PC-3 (cell line): Measurements from ENCODE around the gene NAV2. TPM values are rescaled to one million over a fixed set of nuclear protein-coding genes. Genes with fewer than 3 reads are reported as not detected.

ENCODE experiments used
- ATAC-seq: fragments of 200-7000 bp; cut with Tn5 transposase; 2 replicates; pipeline ENCODE4 v1.9.1; 2020; ENCODE audit warnings: mild to moderate bottlenecking, moderate library complexity
- BruUV-seq: library from RNA; stranded (reverse); fragments of 400-500 nt; replicated peaks from 2 replicates; lab custom pipeline; 2021; lab: Mats Ljungman, UMichigan
- CTCF ChIA-PET: fragments of 300-600 bp; sonication (Branson Sonifier 250); formaldehyde crosslinking; loops from one replicate; lab custom pipeline; 2022; ENCODE audit warnings: antibody characterized with exemption; lab: Charles Lee
- POLR2A ChIA-PET: fragments of 300-600 bp; sonication (Branson Sonifier 250); formaldehyde crosslinking; loops from one replicate; lab custom pipeline; 2022; ENCODE audit warnings: antibody characterized with exemption; ENCODE audit not compliant: unreplicated experiment; lab: Charles Lee
- DNase-seq: peaks from one replicate; pipeline ENCODE4 v3.0.0-alpha.2; 2015
- H2AFZ ChIP-seq: fragments of 300-600 bp; sonication (generic); 2 replicates; pipeline ENCODE4 v1.6.0; 2016; ENCODE audit warnings: antibody characterized with exemption, low read length
- H3F3A ChIP-seq: fragments of 300-600 bp; sonication (generic); one replicate; pipeline ENCODE4 v1.6.0; 2017; ENCODE audit warnings: antibody characterized with exemption, low read length, control low read depth, mild to moderate bottlenecking; ENCODE audit not compliant: unreplicated experiment
- H3K27ac ChIP-seq: fragments of 300-600 bp; sonication (generic); 2 replicates; pipeline ENCODE4 v1.5.1; 2016; ENCODE audit warnings: mild to moderate bottlenecking, low read length
- H3K27me3 ChIP-seq: fragments of 300-600 bp; sonication (generic); 2 replicates; pipeline ENCODE4 v1.6.1; 2016; ENCODE audit warnings: low read length, mixed read lengths
- H3K36me3 ChIP-seq: fragments of 300-600 bp; sonication (generic); 2 replicates; pipeline ENCODE4 v1.6.1; 2016; ENCODE audit warnings: low read depth, mixed run types, low read length, mixed read lengths
- H3K4me1 ChIP-seq: fragments of 300-600 bp; sonication (generic); 2 replicates; pipeline ENCODE4 v1.5.1; 2016; ENCODE audit warnings: low read length; ENCODE audit not compliant: insufficient read depth
- H3K4me2 ChIP-seq: fragments of 300-600 bp; sonication (generic); 2 replicates; pipeline ENCODE4 v1.6.0; 2016; ENCODE audit warnings: low read length
- H3K4me3 ChIP-seq: fragments of 300-600 bp; sonication (generic); 2 replicates; pipeline ENCODE4 v1.5.1; 2016; ENCODE audit warnings: mild to moderate bottlenecking, low read length, mixed read lengths
- H3K79me2 ChIP-seq: fragments of 300-600 bp; sonication (generic); 2 replicates; pipeline ENCODE4 v1.6.1; 2017; ENCODE audit warnings: low read length, mixed read lengths
- H3K9ac ChIP-seq: fragments of 300-600 bp; sonication (generic); 2 replicates; pipeline ENCODE4 v1.6.0; 2016; ENCODE audit warnings: mild to moderate bottlenecking, low read length
- H3K9me2 ChIP-seq: fragments of 300-600 bp; sonication (generic); replicated peaks from 2 replicates; pipeline ENCODE4 v1.6.1; 2016; ENCODE audit warnings: mixed run types, low read length, mixed read lengths
- H3K9me3 ChIP-seq: fragments of 300-600 bp; sonication (generic); 2 replicates; pipeline ENCODE4 v1.6.1; 2016; ENCODE audit warnings: low read length, mixed read lengths
- H4K20me1 ChIP-seq: fragments of 300-600 bp; sonication (generic); 2 replicates; pipeline ENCODE4 v1.6.1; 2016; ENCODE audit warnings: low read length, mixed read lengths
- CTCF ChIP-seq: fragments of 300-600 bp; sonication (generic); conservative IDR thresholded peaks from 2 replicates; pipeline ENCODE4 v1.5.1; 2017; ENCODE audit warnings: antibody characterized with exemption, low read depth, mild to moderate bottlenecking, low read length
- EZH2 ChIP-seq: fragments of 300-600 bp; sonication (generic); IDR thresholded peaks from one replicate; pipeline ENCODE4 v1.6.1; 2017; ENCODE audit warnings: antibody characterized with exemption, mild to moderate bottlenecking, low read length; ENCODE audit not compliant: unreplicated experiment
- EZH2phosphoT487 ChIP-seq: fragments of 300-600 bp; sonication (generic); IDR thresholded peaks from 2 replicates; pipeline ENCODE4 v1.6.1; 2018; ENCODE audit warnings: mild to moderate bottlenecking, antibody characterized with exemption, low read length, borderline replicate concordance
- intact Hi-C: fragments of 100-400 bp; cut with micrococcal nuclease; formaldehyde crosslinking; loops from 2 replicates; pipeline ENCODE4 v1.9.0; 2023
- total RNA-seq: library from RNA; depleted of rRNA; stranded (reverse); fragments of >200 nt; gene quantifications from 2 replicates; pipeline ENCODE4 v1.2.3, GENCODE V29; 2014

The NAV2 gene
- total RNA-seq, 1 experiment from 2014 or later = 10.4 TPM

GRCh38 chr11:20159466-20160381 is 447.1 kb downstream of the NAV2 start:
- ATAC-seq = no peak
- H3K27ac ChIP-seq = no peak overlapping the region
- H3K4me2 ChIP-seq = no peak overlapping the region
- no peaks in the 10 kb centered on the region for H4K20me1 ChIP-seq
- no peaks in the 10 kb centered on the region for H3K9me2 ChIP-seq
- H3K4me3 ChIP-seq = no peak overlapping the region
- intact Hi-C loops = no loop called here
- TF ChIP-seq EZH2 = no peak
- no peak for TF ChIP-seq CTCF
- no peak for TF ChIP-seq EZH2phosphoT487
- CTCF ChIA-PET = no interaction called here
- peaks cover 71% of the 10 kb centered on the region for H3K27me3 ChIP-seq
- no peak overlapping the region for H3K9ac ChIP-seq
- POLR2A ChIA-PET = no interaction called here
- H3K36me3 ChIP-seq = no peaks in the 10 kb centered on the region
- BruUV-seq = no TSS peak
- H2AFZ ChIP-seq = no peak overlapping the region
- no peaks in the 10 kb centered on the region for H3K4me1 ChIP-seq
- no peak for DNase-seq
- no peaks in the 10 kb centered on the region for H3K79me2 ChIP-seq
- no peaks in the 10 kb centered on the region for H3F3A ChIP-seq
- H3K9me3 ChIP-seq = no peaks in the 10 kb centered on the region

GRCh38 chr11:20160425-20161229 is 448.0 kb downstream of the NAV2 start, which contains the start of gene DBX1:
TSS of gene DBX1 (minus strand) at chr11:20160475. CDS start at chr11:20160324, 151 bp downstream.
- Histone ChIP-seq H3K4me1 (no peaks in the 10 kb centered on the region), H4K20me1 (no peaks in the 10 kb centered on the region), H3K9me2 (no peaks in the 10 kb centered on the region), H2AFZ (no peak within 1 kb of the TSS), H3K27me3 (peaks cover 79% of the 10 kb centered on the region), H3K79me2 (no peaks in the 10 kb centered on the region), H3K9me3 (no peaks in the 10 kb centered on the region), H3K4me3 (no peak within 1 kb of the TSS), H3F3A (no peaks in the 10 kb centered on the region), H3K4me2 (no peak within 1 kb of the TSS), H3K9ac (no peak within 1 kb of the TSS), H3K27ac (no peak within 1 kb of the TSS), H3K36me3 (no peaks in the 10 kb centered on the region)
- TF ChIP-seq EZH2phosphoT487 (no peak), CTCF (no peak), EZH2 (no peak)
- ChIA-PET CTCF (no interaction called here), POLR2A (no interaction called here)
- BruUV-seq = no TSS peak
- ATAC-seq (no peak), DNase-seq (no peak)
- intact Hi-C loops = no loop called here
